GM12878 (cell line): ENCODE results near the gene CHST4. TPM values are rescaled to one million over a fixed set of nuclear protein-coding genes. Genes with fewer than 3 reads are reported as not detected.

Experiments
- ATF7 ChIP-seq: fragments of 450-650 bp; IDR thresholded peaks from 2 replicates; pipeline ENCODE4 v1.6.1; 2016; ENCODE audit warnings: low read depth, mild to moderate bottlenecking
- BCL11A ChIP-seq: IDR thresholded peaks from 2 replicates; pipeline ENCODE4 v1.6.1; 2011; ENCODE audit warnings: low read depth, low read length
- BHLHE40 ChIP-seq, 2 experiments: fragments of 450-650 bp in 1 of 2; IDR thresholded peaks; 2 replicates each; pipeline ENCODE4 v1.6.1; 2011 to 2017; ENCODE audit warnings: low read depth in 2 of 2, borderline replicate concordance in 1 of 2, improper control_type of control experiment in 1 of 2, low read length in 1 of 2, mild to moderate bottlenecking in 1 of 2
- CEBPZ ChIP-seq: fragments of 150-350 bp; IDR thresholded peaks from 2 replicates; pipeline ENCODE4 v1.6.1; 2016; ENCODE audit warnings: low read depth, low read length
- CHD1 ChIP-seq: IDR thresholded peaks from 2 replicates; pipeline ENCODE4 v1.6.1; 2012; ENCODE audit warnings: low read depth, low read length, improper control_type of control experiment
- GATAD2B ChIP-seq: fragments of 450-650 bp; conservative IDR thresholded peaks from 2 replicates; pipeline ENCODE4 v1.6.1; 2017; ENCODE audit warnings: low read depth, mild to moderate bottlenecking, moderate library complexity
- MYC ChIP-seq: IDR thresholded peaks from 2 replicates; pipeline ENCODE4 v1.6.1; 2011; ENCODE audit warnings: mild to moderate bottlenecking, low read length, moderate library complexity, inconsistent platforms; ENCODE audit not compliant: insufficient read depth, insufficient replicate concordance, insufficient read length, severe bottlenecking
- NBN ChIP-seq: fragments of 450-650 bp; IDR thresholded peaks from 2 replicates; pipeline ENCODE4 v1.6.1; 2016
- PAX5 ChIP-seq: IDR thresholded peaks from 2 replicates; pipeline ENCODE4 v1.6.1; 2011; ENCODE audit warnings: low read depth, low read length, borderline replicate concordance
- SMAD5 ChIP-seq: IDR thresholded peaks from 2 replicates; pipeline ENCODE4 v1.6.1; 2016; ENCODE audit warnings: antibody characterized with exemption, low read depth
- SMC3 ChIP-seq: IDR thresholded peaks from 2 replicates; pipeline ENCODE4 v1.6.1; 2011; ENCODE audit warnings: low read length, improper control_type of control experiment, borderline replicate concordance
- YBX1 ChIP-seq: fragments of 450-650 bp; IDR thresholded peaks from 2 replicates; pipeline ENCODE4 v1.6.1; 2016; ENCODE audit warnings: antibody characterized with exemption
- ZBTB40 ChIP-seq: fragments of 450-650 bp; IDR thresholded peaks from 2 replicates; pipeline ENCODE4 v1.6.1; 2016; ENCODE audit warnings: mild to moderate bottlenecking, moderate library complexity, borderline replicate concordance
- ZZZ3 ChIP-seq: IDR thresholded peaks from 2 replicates; pipeline ENCODE4 v1.6.1; 2011; ENCODE audit warnings: low read depth; ENCODE audit not compliant: control insufficient read depth, insufficient read length
- polyA plus RNA-seq, 11 experiments: library from polyadenylated mRNA; depleted of rRNA in 4 of 11; unstranded in 6 of 11; stranded (reverse) in 5 of 11; fragments of >200 nt; fragmentation: Nextera tagmentation in 4 of 11; fragmentation: Illumina TruSeq in 1 of 11; extraction: Ambion mirVana in 4 of 11; extraction: Trizol in 1 of 11; gene quantifications; 1 replicate in 1 of 11; 2 replicates in 10 of 11; pipeline versions ENCODE4 v1.2.1 to v1.2.3, GENCODE V29; 2011 to 2016; ENCODE audit warnings: inconsistent platforms in 2 of 11, missing spikeins in 2 of 11, low read depth in 1 of 11
- total RNA-seq, 4 experiments: library from RNA; depleted of rRNA in 3 of 4; stranded (reverse); fragments of >200 nt in 3 of 4; fragmentation: Illumina TruSeq in 1 of 4; extraction: Trizol in 1 of 4; gene quantifications; 2 replicates each; pipeline versions ENCODE4 v1.2.1 to v1.2.3, GENCODE V29; 2013 to 2021
- TF ChIP-seq, protein P1 (sequence below), 3 experiments: IDR thresholded peaks in 2 of 3; conservative IDR thresholded peaks in 1 of 3; 2 replicates each; pipeline ENCODE4 v1.5.1; 2011; ENCODE audit warnings: low read depth in 3 of 3, low read length in 3 of 3, mild to moderate bottlenecking in 3 of 3, control low read depth in 2 of 3, moderate library complexity in 2 of 3, inconsistent platforms in 1 of 3, mixed read lengths in 1 of 3; ENCODE audit not compliant: control insufficient read depth in 2 of 3, insufficient read depth in 1 of 3; ENCODE audit errors: extremely low read depth in 1 of 3
- TF ChIP-seq, protein P2 (sequence below): IDR thresholded peaks from 2 replicates; pipeline ENCODE4 v1.6.1; 2011; ENCODE audit warnings: low read depth, mild to moderate bottlenecking, low read length, moderate library complexity, borderline replicate concordance; ENCODE audit errors: extremely low read depth

CHST4 gene
- total and polyA plus RNA-seq, 10 of the 15 experiments (the other 5 are each of a cell fraction or from before 2014, with no cell fraction given): 0.10 to 1.7 (median 0.79) TPM

GRCh38 chr16:71537643-71538042, 11.4 kb downstream of the CHST4 start (continued):
- TF ChIP-seq GATAD2B: no peak
- no peak for TF ChIP-seq BCL11A
- TF ChIP-seq, protein P1, sequence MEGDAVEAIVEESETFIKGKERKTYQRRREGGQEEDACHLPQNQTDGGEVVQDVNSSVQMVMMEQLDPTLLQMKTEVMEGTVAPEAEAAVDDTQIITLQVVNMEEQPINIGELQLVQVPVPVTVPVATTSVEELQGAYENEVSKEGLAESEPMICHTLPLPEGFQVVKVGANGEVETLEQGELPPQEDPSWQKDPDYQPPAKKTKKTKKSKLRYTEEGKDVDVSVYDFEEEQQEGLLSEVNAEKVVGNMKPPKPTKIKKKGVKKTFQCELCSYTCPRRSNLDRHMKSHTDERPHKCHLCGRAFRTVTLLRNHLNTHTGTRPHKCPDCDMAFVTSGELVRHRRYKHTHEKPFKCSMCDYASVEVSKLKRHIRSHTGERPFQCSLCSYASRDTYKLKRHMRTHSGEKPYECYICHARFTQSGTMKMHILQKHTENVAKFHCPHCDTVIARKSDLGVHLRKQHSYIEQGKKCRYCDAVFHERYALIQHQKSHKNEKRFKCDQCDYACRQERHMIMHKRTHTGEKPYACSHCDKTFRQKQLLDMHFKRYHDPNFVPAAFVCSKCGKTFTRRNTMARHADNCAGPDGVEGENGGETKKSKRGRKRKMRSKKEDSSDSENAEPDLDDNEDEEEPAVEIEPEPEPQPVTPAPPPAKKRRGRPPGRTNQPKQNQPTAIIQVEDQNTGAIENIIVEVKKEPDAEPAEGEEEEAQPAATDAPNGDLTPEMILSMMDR (IDR thresholded peaks at IDR 0.05 in 2 of 3, conservative IDR thresholded peaks at IDR 0.05 in 1 of 3; ENCODE audit: control insufficient read depth in 2 of 3, extremely low read depth in 1 of 3, insufficient read depth in 1 of 3, low read depth in 3 of 3, low read length in 3 of 3): peak; percentile 84 to 87 (median 86)
- no peak for TF ChIP-seq CHD1
- no peak for TF ChIP-seq ZZZ3
- TF ChIP-seq YBX1: no peak
- TF ChIP-seq NBN: no peak
- TF ChIP-seq, protein P2, sequence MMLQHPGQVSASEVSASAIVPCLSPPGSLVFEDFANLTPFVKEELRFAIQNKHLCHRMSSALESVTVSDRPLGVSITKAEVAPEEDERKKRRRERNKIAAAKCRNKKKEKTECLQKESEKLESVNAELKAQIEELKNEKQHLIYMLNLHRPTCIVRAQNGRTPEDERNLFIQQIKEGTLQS: no peak
- TF ChIP-seq PAX5: no peak
- TF ChIP-seq MYC: no peak
- peak in 1 of 2 experiments; percentile 9; a peak in 1 of 4 replicates for TF ChIP-seq BHLHE40 (IDR thresholded peaks at IDR 0.05; ENCODE audit: borderline replicate concordance in 1 of 2, low read depth in 2 of 2, low read length in 1 of 2)
- no peak for TF ChIP-seq SMAD5
- no peak for TF ChIP-seq CEBPZ
- TF ChIP-seq SMC3: peak; percentile 69; the same call in 1 of the 2 replicates
- TF ChIP-seq ATF7: no peak
- TF ChIP-seq ZBTB40: no peak
